KOPT-K1 (cell line): Measurements from ENCODE around the gene CHAF1A.

Experiments used
- H3K27ac ChIP-seq: fragments of 200-600 bp; sonication (generic); 2 replicates; pipeline ENCODE4 v1.5.1; 2016; ENCODE audit warnings: antibody characterized with exemption, mild to moderate bottlenecking, low read depth, low read length; ENCODE audit not compliant: poor library complexity, severe bottlenecking
- H3K36me3 ChIP-seq: fragments of 200-600 bp; sonication (generic); 2 replicates; pipeline ENCODE4 v1.5.1; 2017; ENCODE audit warnings: antibody characterized with exemption, mild to moderate bottlenecking, low read length, moderate library complexity; ENCODE audit not compliant: insufficient read depth
- H3K9me3 ChIP-seq: fragments of 200-600 bp; sonication (generic); 2 replicates; pipeline ENCODE4 v1.5.1; 2017; ENCODE audit warnings: antibody characterized with exemption, low read length, mild to moderate bottlenecking; ENCODE audit not compliant: insufficient read depth, poor library complexity, severe bottlenecking

CHAF1A gene

GRCh38 chr19:4363571-4364304 is 38.7 kb upstream of the CHAF1A start:
- Histone ChIP-seq H3K36me3 (peaks cover 79% of the 10 kb centered on the region), H3K9me3 (no peaks in the 10 kb centered on the region), H3K27ac (no peak overlapping the region)

- Histone ChIP-seq H3K36me3 (peaks cover 63% of the 10 kb centered on the region), H3K9me3 (no peaks in the 10 kb centered on the region), H3K27ac (no peak overlapping the region)
Observed at GRCh38 chr19:4365341-4365740, 37.1 kb upstream of the CHAF1A start.

GRCh38 chr19:4365791-4366665 is 36.4 kb upstream of the CHAF1A start:
- peaks cover 56% of the 10 kb centered on the region for H3K36me3 ChIP-seq
- no peaks in the 10 kb centered on the region for H3K9me3 ChIP-seq
- H3K27ac ChIP-seq, result no peak overlapping the region

- peaks cover 48% of the 10 kb centered on the region for H3K36me3 ChIP-seq
- no peaks in the 10 kb centered on the region for H3K9me3 ChIP-seq
- no peak overlapping the region for H3K27ac ChIP-seq
Observed at GRCh38 chr19:4366666-4367335, 35.6 kb upstream of the CHAF1A start.

GRCh38 chr19:4367336-4367723 is 35.1 kb upstream of the CHAF1A start:
- Histone ChIP-seq H3K36me3 (peaks cover 43% of the 10 kb centered on the region), H3K27ac (no peak overlapping the region), H3K9me3 (no peaks in the 10 kb centered on the region)

- Histone ChIP-seq H3K36me3 (peaks cover 38% of the 10 kb centered on the region), H3K9me3 (no peaks in the 10 kb centered on the region), H3K27ac (no peak overlapping the region)
Observed at GRCh38 chr19:4367781-4368127, 34.7 kb upstream of the CHAF1A start.

- Histone ChIP-seq H3K9me3 (no peaks in the 10 kb centered on the region), H3K36me3 (peaks cover 33% of the 10 kb centered on the region)
Observed at GRCh38 chr19:4368128-4368820, 34.2 kb upstream of the CHAF1A start.

GRCh38 chr19:4369109-4369887 is 33.1 kb upstream of the CHAF1A start:
- H3K27ac ChIP-seq, result peak overlapping the region; percentile 76
- H3K36me3 ChIP-seq, result peaks cover 23% of the 10 kb centered on the region
- H3K9me3 ChIP-seq, result no peaks in the 10 kb centered on the region

More at GRCh38 chr19:4368128-4368820, 34.2 kb upstream of the CHAF1A start:
- peak overlapping the region; percentile 76 for H3K27ac ChIP-seq

GRCh38 chr19:4369888-4370260 is 32.6 kb upstream of the CHAF1A start:
- Histone ChIP-seq H3K9me3 (no peaks in the 10 kb centered on the region), H3K36me3 (peaks cover 20% of the 10 kb centered on the region), H3K27ac (peak overlapping the region; percentile 76)

GRCh38 chr19:4370418-4371041 is 31.9 kb upstream of the CHAF1A start:
- no peaks in the 10 kb centered on the region for H3K9me3 ChIP-seq
- peak overlapping the region; percentile 76 for H3K27ac ChIP-seq
- H3K36me3 ChIP-seq, result peaks cover 14% of the 10 kb centered on the region

GRCh38 chr19:4371247-4372164 is 30.9 kb upstream of the CHAF1A start:
- peak overlapping the region; percentile 76 for H3K27ac ChIP-seq
- 0 out of 2 replicates have a peak, but pooled peaks cover 4% of the 10 kb centered on the region for H3K36me3 ChIP-seq
- H3K9me3 ChIP-seq, result no peaks in the 10 kb centered on the region

- no peak overlapping the region for H3K27ac ChIP-seq
- H3K9me3 ChIP-seq, result no peaks in the 10 kb centered on the region
- no peaks in the 10 kb centered on the region for H3K36me3 ChIP-seq
Observed at GRCh38 chr19:4372165-4373012, 30.1 kb upstream of the CHAF1A start.
